Measurements from ENCODE around the gene TCEAL9. TPM values are rescaled to one million over a fixed set of nuclear protein-coding genes. Genes with fewer than 3 reads are reported as not detected.
"Not testable (repeated sequence)": the region's sequence is repeated elsewhere in the genome, so short reads cannot be mapped to it uniquely, and the experiment has no call there.

The TCEAL9 gene
- total RNA-seq, 1 experiment from 2014 or later = 43.8 TPM

- no peak for DNase-seq (ENCODE audit: low read depth)
Measured at GRCh38 chrX:103372886-103373285, 16.6 kb downstream of the TCEAL9 start.

- DNase-seq (ENCODE audit: low read depth) = no peak
Measured at GRCh38 chrX:103373581-103373980, 17.3 kb downstream of the TCEAL9 start.

- DNase-seq (ENCODE audit: low read depth) = peak; percentile 58
Measured at GRCh38 chrX:103376118-103376978, 20.0 kb downstream of the TCEAL9 start, which contains the start of gene BEX3. Gene BEX3, plus strand, starts transcription at chrX:103376538. Its CDS starts 984 bp downstream, at chrX:103377522.

- DNase-seq (ENCODE audit: low read depth) = no peak
Measured at GRCh38 chrX:103376979-103377324, 20.6 kb downstream of the TCEAL9 start.

GRCh38 chrX:103378990-103379389 is 22.7 kb downstream of the TCEAL9 start:
- no peak for DNase-seq (ENCODE audit: low read depth)

- no peak for DNase-seq (ENCODE audit: low read depth)
Measured at GRCh38 chrX:103382877-103383276, 26.6 kb downstream of the TCEAL9 start.

- DNase-seq (ENCODE audit: low read depth) = no peak
Measured at GRCh38 chrX:103384672-103385071, 28.4 kb downstream of the TCEAL9 start.

GRCh38 chrX:103385283-103385830 is 29.1 kb downstream of the TCEAL9 start:
- DNase-seq (ENCODE audit: low read depth) = not testable (repeated sequence)

GRCh38 chrX:103386332-103386731 is 30.0 kb downstream of the TCEAL9 start:
- no peak for DNase-seq (ENCODE audit: low read depth)

- no peak for DNase-seq (ENCODE audit: low read depth)
Measured at GRCh38 chrX:103393487-103393886, 37.2 kb downstream of the TCEAL9 start.

GRCh38 chrX:103396186-103396585 is 39.9 kb downstream of the TCEAL9 start:
- DNase-seq (ENCODE audit: low read depth) = peak; percentile 66

GRCh38 chrX:103396660-103397059 is 40.4 kb downstream of the TCEAL9 start:
- DNase-seq (ENCODE audit: low read depth) = no peak

- no peak for DNase-seq (ENCODE audit: low read depth)
Measured at GRCh38 chrX:103397707-103398106, 41.4 kb downstream of the TCEAL9 start.

- peak; percentile 87 for DNase-seq (ENCODE audit: low read depth)
Measured at GRCh38 chrX:103398421-103398864, 42.1 kb downstream of the TCEAL9 start.

- DNase-seq (ENCODE audit: low read depth) = no peak
Measured at GRCh38 chrX:103399744-103400143, 43.4 kb downstream of the TCEAL9 start.

GRCh38 chrX:103400931-103401330 is 44.6 kb downstream of the TCEAL9 start:
- no peak for DNase-seq (ENCODE audit: low read depth)

GRCh38 chrX:103404231-103405008 is 48.1 kb downstream of the TCEAL9 start:
- peak; percentile 79 for DNase-seq (ENCODE audit: low read depth)

GRCh38 chrX:103405009-103405333 is 48.7 kb downstream of the TCEAL9 start:
- no peak for DNase-seq (ENCODE audit: low read depth)

- no peak for DNase-seq (ENCODE audit: low read depth)
Measured at GRCh38 chrX:103406256-103406655, 50.0 kb downstream of the TCEAL9 start.

GRCh38 chrX:103407776-103408175 is 51.5 kb downstream of the TCEAL9 start:
- no peak for DNase-seq (ENCODE audit: low read depth)

Data from HT1080 (cell line).